ENCODE results near the gene EML6.

Gene EML6

GRCh38 chr2:54859416-54859815 lies 136.0 kb downstream of the EML6 start:
- no peak overlapping the region for H3K4me3 ChIP-seq (ENCODE audit: low read depth, low read length)
- TF ChIP-seq CTCF (IDR thresholded peaks at IDR 0.05; ENCODE audit: insufficient read depth, low read depth, low read length, missing control alignments), result no peak
- no peak for DNase-seq (ENCODE audit: low read depth)

GRCh38 chr2:54859997-54860701 lies 136.7 kb downstream of the EML6 start:
- TF ChIP-seq CTCF (IDR thresholded peaks at IDR 0.05; ENCODE audit: insufficient read depth, low read depth, low read length, missing control alignments), result no peak
- no peak overlapping the region for H3K4me3 ChIP-seq (ENCODE audit: low read depth, low read length)
- no peak for DNase-seq (ENCODE audit: low read depth)

- no peak for TF ChIP-seq CTCF (IDR thresholded peaks at IDR 0.05; ENCODE audit: insufficient read depth, low read depth, low read length, missing control alignments)
- no peak overlapping the region for H3K4me3 ChIP-seq (ENCODE audit: low read depth, low read length)
These were observed 138.8 kb downstream of the EML6 start for GRCh38 chr2:54862229-54862628.

GRCh38 chr2:54862742-54863141 lies 139.3 kb downstream of the EML6 start:
- no peak overlapping the region for H3K4me3 ChIP-seq (ENCODE audit: low read depth, low read length)
- no peak for TF ChIP-seq CTCF (IDR thresholded peaks at IDR 0.05; ENCODE audit: insufficient read depth, low read depth, low read length, missing control alignments)
- no peak for DNase-seq (ENCODE audit: low read depth)

More at GRCh38 chr2:54862229-54862628, 138.8 kb downstream of the EML6 start:
- DNase-seq (ENCODE audit: low read depth), result no peak

GRCh38 chr2:54863660-54864059 lies 140.2 kb downstream of the EML6 start:
- TF ChIP-seq CTCF (IDR thresholded peaks at IDR 0.05; ENCODE audit: insufficient read depth, low read depth, low read length, missing control alignments), result no peak
- DNase-seq (ENCODE audit: low read depth), result no peak
- H3K4me3 ChIP-seq (ENCODE audit: low read depth, low read length), result no peak overlapping the region

GRCh38 chr2:54864096-54864495 lies 140.6 kb downstream of the EML6 start:
- no peak for DNase-seq (ENCODE audit: low read depth)
- no peak overlapping the region for H3K4me3 ChIP-seq (ENCODE audit: low read depth, low read length)
- no peak for TF ChIP-seq CTCF (IDR thresholded peaks at IDR 0.05; ENCODE audit: insufficient read depth, low read depth, low read length, missing control alignments)

GRCh38 chr2:54864727-54865126 lies 141.3 kb downstream of the EML6 start:
- no peak overlapping the region for H3K4me3 ChIP-seq (ENCODE audit: low read depth, low read length)
- no peak for DNase-seq (ENCODE audit: low read depth)
- no peak for TF ChIP-seq CTCF (IDR thresholded peaks at IDR 0.05; ENCODE audit: insufficient read depth, low read depth, low read length, missing control alignments)

Data from GM12865 (cell line).